Gastroesophageal sphincter (tissue), 4 donors: ENCODE data around the gene PDHB. TPM values are rescaled to one million over a fixed set of nuclear protein-coding genes. Genes with fewer than 3 reads are reported as not detected.
A peak's percentile ranks its signal among the peaks of the same experiment; 100 is the strongest.

Source experiments
- ATAC-seq: fragments of 150-250 bp; one replicate; pipeline ENCODE4 v1.9.1; 2016; ENCODE audit warnings: mild to moderate bottlenecking, moderate library complexity
- H3K27ac ChIP-seq, 4 donors: fragments of 200-600 bp; sonication (generic) in 3 of 4; 1 replicate in 3 of 4; 2 replicates in 1 of 4; pipeline ENCODE4 v1.5.1; 2016 to 2019
- H3K27me3 ChIP-seq: fragments of 200-600 bp; sonication (generic); one replicate; pipeline ENCODE4 v1.5.1; 2019
- H3K36me3 ChIP-seq, 2 donors: fragments of 200-600 bp; sonication (generic); one replicate each; pipeline ENCODE4 v1.5.1; 2019; ENCODE audit warnings: control low read depth in 1 of 2
- H3K4me1 ChIP-seq, 3 donors: fragments of 200-600 bp; sonication (generic); 1 replicate in 2 of 3; 2 replicates in 1 of 3; pipeline ENCODE4 v1.5.1; 2016 to 2019; ENCODE audit warnings: control low read depth in 2 of 3
- H3K4me3 ChIP-seq, 2 donors: fragments of 200-600 bp; sonication (generic); one replicate each; pipeline ENCODE4 v1.5.1; 2019; ENCODE audit warnings: mild to moderate bottlenecking in 1 of 2, moderate library complexity in 1 of 2
- H3K9me3 ChIP-seq, 3 donors: fragments of 200-600 bp; sonication (generic); one replicate each; pipeline ENCODE4 v1.5.1; 2017 to 2019; ENCODE audit warnings: control low read depth in 2 of 3
- CTCF ChIP-seq, 4 experiments: fragments of 200-600 bp in 2 of 4; fragments of 450-650 bp in 2 of 4; sonication (generic) in 1 of 4; IDR thresholded peaks; one replicate each; pipeline ENCODE4 v1.5.1; 2017 to 2019; ENCODE audit warnings: antibody characterized with exemption in 4 of 4, mild to moderate bottlenecking in 2 of 4, moderate library complexity in 2 of 4
- EP300 ChIP-seq: sonication (generic); formaldehyde crosslinking; IDR thresholded peaks from one replicate; pipeline ENCODE4 v1.6.1; 2017; ENCODE audit warnings: antibody characterized with exemption, mild to moderate bottlenecking
- POLR2A ChIP-seq, 2 donors: fragments of 450-650 bp; IDR thresholded peaks; one replicate each; pipeline ENCODE4 v1.6.1; 2017; ENCODE audit warnings: antibody characterized with exemption in 2 of 2, mild to moderate bottlenecking in 2 of 2, moderate library complexity in 1 of 2
- POLR2AphosphoS5 ChIP-seq: sonication (generic); formaldehyde crosslinking; IDR thresholded peaks from one replicate; pipeline ENCODE4 v1.6.1; 2017; ENCODE audit warnings: antibody characterized with exemption
- WGBS, 2 donors: methylation state at CpG; one replicate each; pipeline ENCODE4 v1.1.5; 2018; ENCODE audit warnings: low coverage in 1 of 2; 5-methylcytosine and 5-hydroxymethylcytosine counted together
- total RNA-seq, 4 donors: library from RNA; depleted of rRNA; stranded (reverse); fragments of >200 nt; gene quantifications; one replicate each; pipeline ENCODE4 v1.1.0, GENCODE V29; 2016

Gene PDHB
- total RNA-seq, 4 donors from 2014 or later, result 90.1 to 213 (median 146) TPM

GRCh38 chr3:58432905-58433304 lies 727 bp downstream of the PDHB start:
- Histone ChIP-seq H3K9me3 (no peaks in the 10 kb centered on the region), H3K27ac (peak overlapping the region; percentile 74 to 96 (median 94)), H3K4me1 (peaks cover 2 to 80% (median 20%) of the 10 kb centered on the region in 3 donors), H3K36me3 (peaks cover 10 to 41% of the 10 kb centered on the region in 2 donors), H3K4me3 (peak overlapping the region; percentile 72 to 77), H3K27me3 (no peaks in the 10 kb centered on the region)
- no peak for ATAC-seq
- WGBS, 2 donors, result 14 to 51% methylated on average over 3 to 6 of the region's 6 CpGs
- TF ChIP-seq EP300 (no peak), POLR2AphosphoS5 (no peak), POLR2A (IDR thresholded peaks at IDR 0.05) (no peak), CTCF (IDR thresholded peaks at IDR 0.05) (no peak)

DNA sequence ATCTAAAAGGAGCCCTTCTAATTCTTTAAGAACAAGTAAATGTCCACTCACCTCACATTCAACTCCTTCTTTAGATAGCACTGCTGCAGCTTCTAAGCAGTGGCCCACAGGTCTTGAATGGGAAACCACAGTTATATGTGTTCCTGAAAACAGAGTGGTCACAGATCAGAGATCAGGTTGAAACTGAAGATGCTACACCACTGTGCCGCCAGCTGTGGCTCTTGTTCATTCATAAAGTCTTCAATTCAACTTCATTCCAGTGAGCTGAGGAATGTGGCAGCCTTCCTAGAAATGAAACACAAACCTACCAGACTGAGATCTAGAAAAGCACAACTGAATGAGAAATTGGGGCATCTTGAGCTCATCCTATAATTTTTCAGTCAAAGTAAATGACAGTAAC lies 4.0 kb downstream of the PDHB start:
- TF ChIP-seq CTCF (IDR thresholded peaks at IDR 0.05) (no peak), POLR2A (IDR thresholded peaks at IDR 0.05) (no peak), POLR2AphosphoS5 (no peak)
- Histone ChIP-seq H3K27ac (peak overlapping the region in 1 of 4 donors; percentile 22), H3K9me3 (no peaks in the 10 kb centered on the region), H3K4me3 (no peak overlapping the region), H3K27me3 (no peaks in the 10 kb centered on the region), H3K36me3 (peaks cover 10 to 74% of the 10 kb centered on the region in 2 donors), H3K4me1 (peaks cover 4 to 78% (median 11%) of the 10 kb centered on the region in 3 donors)
- ATAC-seq, result no peak
- WGBS, 2 donors, result 0% methylated on average over 1 of the region's 1 CpG; no CpG with 5 or more reads in 1 of the 2 donors

GRCh38 chr3:58427661-58428361 lies 5.8 kb downstream of the PDHB start:
- Histone ChIP-seq H3K4me1 (peaks cover 4 to 72% (median 6%) of the 10 kb centered on the region in 3 donors), H3K4me3 (no peak overlapping the region), H3K9me3 (no peaks in the 10 kb centered on the region), H3K27me3 (no peaks in the 10 kb centered on the region), H3K36me3 (peaks cover 10 to 92% of the 10 kb centered on the region in 2 donors), H3K27ac (peak overlapping the region in 3 of 4 donors; percentile 3 to 36 (median 6))
- ATAC-seq, result no peak
- no peak for TF ChIP-seq POLR2A (IDR thresholded peaks at IDR 0.05)
- TF ChIP-seq EP300, result no peak
- no peak for TF ChIP-seq POLR2AphosphoS5
- TF ChIP-seq CTCF (IDR thresholded peaks at IDR 0.05), result no peak
- WGBS, 2 donors, result 24 to 50% methylated on average over 4 to 6 of the region's 7 CpGs

DNA sequence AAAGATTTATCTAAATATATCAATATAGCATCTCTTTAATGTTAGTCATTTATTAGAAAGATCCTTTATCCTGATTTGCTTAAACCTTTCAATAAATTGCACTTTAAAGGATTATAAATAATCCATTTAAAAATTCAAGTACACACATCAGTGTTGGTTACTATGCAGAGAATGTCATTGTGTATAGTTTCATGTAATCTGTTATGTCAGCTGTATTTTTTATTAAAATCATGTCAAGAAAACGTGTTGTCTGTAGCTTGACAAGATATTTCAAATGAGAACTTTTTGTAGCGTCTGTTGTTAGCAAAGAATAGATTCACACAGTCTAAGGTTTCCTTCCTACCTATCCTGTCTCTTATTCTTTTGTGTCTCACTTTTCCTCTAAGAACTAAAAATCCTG lies 7.8 kb downstream of the PDHB start:
- Histone ChIP-seq H3K4me1 (peaks cover 0 to 60% (median 4%) of the 10 kb centered on the region in 3 donors), H3K36me3 (peaks cover 9 to 99% of the 10 kb centered on the region in 2 donors), H3K27me3 (no peaks in the 10 kb centered on the region), H3K27ac (peak overlapping the region in 1 of 4 donors; percentile 59), H3K4me3 (no peak overlapping the region), H3K9me3 (no peaks in the 10 kb centered on the region)
- ATAC-seq, result no peak
- WGBS, 2 donors, result 33 to 44% methylated on average over 2 of the region's 2 CpGs
- no peak for TF ChIP-seq POLR2A (IDR thresholded peaks at IDR 0.05)
- TF ChIP-seq CTCF (IDR thresholded peaks at IDR 0.05), result no peak
- no peak for TF ChIP-seq EP300
- TF ChIP-seq POLR2AphosphoS5, result no peak

DNA sequence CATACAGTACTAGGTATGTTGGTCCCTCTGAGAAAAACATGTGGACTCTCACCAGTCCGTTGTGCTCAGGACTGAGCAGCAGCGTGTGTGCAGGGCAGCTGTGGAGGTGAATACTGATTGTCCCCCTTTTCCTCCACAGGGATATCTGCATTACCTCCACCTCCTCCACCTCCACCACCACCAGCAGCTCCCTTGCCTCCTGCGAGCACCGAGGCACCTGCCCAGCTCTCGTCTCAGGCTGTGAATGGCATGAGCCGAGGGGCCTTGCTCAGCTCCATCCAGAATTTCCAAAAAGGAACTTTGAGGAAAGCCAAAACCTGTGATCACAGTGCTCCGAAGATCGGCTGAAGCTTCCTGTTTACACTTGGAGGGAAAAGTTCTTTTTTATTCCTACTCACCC lies 9.0 kb downstream of the PDHB start:
- ATAC-seq, result no peak
- H3K9me3 ChIP-seq, result no peaks in the 10 kb centered on the region
- peak overlapping the region in 3 of 4 donors; percentile 51 to 59 (median 55) for H3K27ac ChIP-seq
- 14 to 40% methylated on average over 2 to 6 of the region's 8 CpGs for WGBS, 2 donors
- H3K4me1 ChIP-seq, result peaks cover 0 to 51% (median 4%) of the 10 kb centered on the region in 3 donors
- no peak for TF ChIP-seq POLR2AphosphoS5
- no peak for TF ChIP-seq CTCF (IDR thresholded peaks at IDR 0.05)
- TF ChIP-seq EP300, result no peak
- TF ChIP-seq POLR2A (IDR thresholded peaks at IDR 0.05), result no peak
- H3K4me3 ChIP-seq, result no peak overlapping the region
- no peaks in the 10 kb centered on the region for H3K27me3 ChIP-seq
- peaks cover 6 to 88% of the 10 kb centered on the region in 2 donors for H3K36me3 ChIP-seq
